Progenitor cell of endocrine pancreas (in vitro differentiated cells): Measurements from ENCODE around the gene PRDM7. TPM values are rescaled to one million over a fixed set of nuclear protein-coding genes. Genes with fewer than 3 reads are reported as not detected.
"Not testable (repeated sequence)": the region's sequence is repeated elsewhere in the genome, so short reads cannot be mapped to it uniquely, and the experiment has no call there.

Source experiments
- DNase-seq: peaks from one replicate; pipeline ENCODE4 v3.0.0; 2021; ENCODE audit warnings: low spot score; ENCODE audit not compliant: unreplicated experiment
- H3K27ac Mint-ChIP-seq: 2 replicates; pipeline ENCODE4 v1.8.0; 2021; ENCODE audit warnings: mild to moderate bottlenecking, moderate library complexity, mixed read lengths
- H3K27me3 Mint-ChIP-seq: 2 replicates; pipeline ENCODE4 v1.8.0; 2021; ENCODE audit warnings: mixed read lengths
- H3K36me3 Mint-ChIP-seq: 2 replicates; pipeline ENCODE4 v1.8.0; 2022; ENCODE audit warnings: mixed read lengths; ENCODE audit not compliant: insufficient read depth
- H3K4me1 Mint-ChIP-seq: 2 replicates; pipeline ENCODE4 v1.8.0; 2021; ENCODE audit warnings: low read depth, mixed read lengths
- H3K4me3 Mint-ChIP-seq: 2 replicates; pipeline ENCODE4 v1.8.0; 2021; ENCODE audit warnings: low read depth, mild to moderate bottlenecking, moderate library complexity, mixed read lengths
- H3K9me3 Mint-ChIP-seq: 2 replicates; pipeline ENCODE4 v1.8.0; 2021; ENCODE audit warnings: low read depth, mixed read lengths
- CTCF ChIP-seq: fragments of 200-600 bp; sonication (generic); IDR thresholded peaks from one replicate; pipeline ENCODE4 v1.5.0; 2021; ENCODE audit warnings: antibody characterized with exemption, mild to moderate bottlenecking; ENCODE audit not compliant: unreplicated experiment
- long read RNA-seq: library from polyadenylated mRNA; unstranded; transcript quantifications from one replicate; pipeline ENCODE4 v2.0.0, GENCODE V29; 2020
- total RNA-seq: library from RNA; stranded (reverse); gene quantifications from 2 replicates; pipeline ENCODE4 v1.2.1, GENCODE V29; 2021

PRDM7 gene
- not detected in 2 replicates for total RNA-seq
- long read RNA-seq: 0 reads

- Mint-ChIP-seq H3K9me3 (no peaks in the 10 kb centered on the region), H3K27ac (peak within 1 kb of the TSS; percentile 39), H3K27me3 (peaks cover 66% of the 10 kb centered on the region), H3K4me1 (peaks cover 8% of the 10 kb centered on the region), H3K36me3 (no peaks in the 10 kb centered on the region), H3K4me3 (peak within 1 kb of the TSS; percentile 73)
- no peak for TF ChIP-seq CTCF
- peak; percentile 95 for DNase-seq
Observed at GRCh38 chr16:90077240-90077756, at the start of gene PRDM7. PRDM7 (minus strand) TSS chr16:90077331; CDS start chr16:90075910, 1,421 bp downstream.

GRCh38 chr16:90121846-90122245, 44.7 kb upstream of the PRDM7 start:
- H3K36me3 Mint-ChIP-seq, H3K4me3 Mint-ChIP-seq, H3K27me3 Mint-ChIP-seq, H3K9me3 Mint-ChIP-seq, H3K27ac Mint-ChIP-seq, DNase-seq, H3K4me1 Mint-ChIP-seq: not testable (repeated sequence)

GRCh38 chr16:90107617-90108016, 30.5 kb upstream of the PRDM7 start:
- not testable (repeated sequence) for H3K9me3 Mint-ChIP-seq, H3K27me3 Mint-ChIP-seq, H3K27ac Mint-ChIP-seq, H3K4me1 Mint-ChIP-seq, H3K36me3 Mint-ChIP-seq, H3K4me3 Mint-ChIP-seq, DNase-seq

GRCh38 chr16:90107060-90107459, 29.9 kb upstream of the PRDM7 start:
- Mint-ChIP-seq H3K4me3 (peak overlapping the region; percentile 81), H3K27ac (peak overlapping the region; percentile 83)
- not testable (repeated sequence) for H3K36me3 Mint-ChIP-seq, H3K4me1 Mint-ChIP-seq, DNase-seq, H3K9me3 Mint-ChIP-seq, H3K27me3 Mint-ChIP-seq

DNA sequence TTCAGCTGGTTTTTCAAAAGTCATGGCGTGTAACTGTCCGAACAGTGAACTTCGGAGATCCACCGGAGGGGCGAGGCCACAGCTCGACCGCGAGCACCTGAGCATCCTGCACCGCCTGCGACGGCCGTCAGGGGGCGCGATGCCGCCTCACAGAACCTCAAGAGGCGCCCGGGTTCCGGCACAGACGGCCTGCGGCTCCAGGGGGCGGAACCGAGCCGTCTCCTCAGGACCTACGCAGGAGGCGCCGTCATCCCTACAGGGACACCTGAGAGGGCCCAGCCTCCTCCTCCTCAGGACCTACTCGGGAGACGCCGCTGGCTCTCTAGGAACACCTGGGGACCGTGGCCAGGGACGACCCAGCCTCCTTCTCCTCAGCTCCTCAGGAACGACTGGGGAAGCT, 29.1 kb upstream of the PRDM7 start:
- Mint-ChIP-seq H3K4me3 (peak overlapping the region; percentile 81), H3K27ac (peak overlapping the region; percentile 83)
- peak; percentile 77 for TF ChIP-seq CTCF
- peak; percentile 86 for DNase-seq
- H3K27me3 Mint-ChIP-seq, H3K36me3 Mint-ChIP-seq, H3K4me1 Mint-ChIP-seq, H3K9me3 Mint-ChIP-seq: not testable (repeated sequence)

- not testable (repeated sequence) for DNase-seq, H3K4me3 Mint-ChIP-seq, H3K27me3 Mint-ChIP-seq, H3K4me1 Mint-ChIP-seq, H3K27ac Mint-ChIP-seq, H3K36me3 Mint-ChIP-seq, H3K9me3 Mint-ChIP-seq
Observed at GRCh38 chr16:90104725-90105124, 27.6 kb upstream of the PRDM7 start.

GRCh38 chr16:90102086-90102884, 25.2 kb upstream of the PRDM7 start:
- peaks cover 13% of the 10 kb centered on the region for H3K27me3 Mint-ChIP-seq
- not testable (repeated sequence) for DNase-seq, H3K4me1 Mint-ChIP-seq, H3K9me3 Mint-ChIP-seq, H3K27ac Mint-ChIP-seq, H3K4me3 Mint-ChIP-seq, H3K36me3 Mint-ChIP-seq

- not testable (repeated sequence) for H3K4me3 Mint-ChIP-seq, DNase-seq, H3K27ac Mint-ChIP-seq
Observed at GRCh38 chr16:90101332-90101731, 24.2 kb upstream of the PRDM7 start.

GRCh38 chr16:90100790-90101189, 23.7 kb upstream of the PRDM7 start:
- H3K36me3 Mint-ChIP-seq, DNase-seq, H3K4me3 Mint-ChIP-seq, H3K9me3 Mint-ChIP-seq, H3K27ac Mint-ChIP-seq, H3K4me1 Mint-ChIP-seq: not testable (repeated sequence)
- peaks cover 18% of the 10 kb centered on the region for H3K27me3 Mint-ChIP-seq

More at GRCh38 chr16:90101332-90101731, 24.2 kb upstream of the PRDM7 start:
- peaks cover 18% of the 10 kb centered on the region for H3K27me3 Mint-ChIP-seq
- H3K36me3 Mint-ChIP-seq, H3K9me3 Mint-ChIP-seq, H3K4me1 Mint-ChIP-seq: not testable (repeated sequence)

DNA sequence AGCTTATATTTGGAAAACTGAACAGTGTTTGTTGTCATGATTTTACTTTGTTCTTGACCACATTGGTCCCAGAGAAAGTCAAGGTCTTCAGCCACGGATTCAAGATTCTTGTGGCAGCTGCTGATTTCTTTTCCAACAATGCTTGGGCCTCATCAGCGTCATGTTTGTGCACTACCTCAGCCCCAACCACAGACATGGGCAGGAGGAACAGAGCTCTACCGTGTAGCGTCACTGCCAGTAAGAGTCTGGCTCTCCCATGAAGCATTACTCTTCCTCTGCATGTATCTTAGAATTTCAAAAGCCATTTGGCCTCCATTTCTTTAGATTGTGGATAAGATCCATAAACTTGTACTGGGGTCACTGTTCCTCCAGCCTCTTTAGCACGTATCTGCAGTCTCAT, 23.1 kb upstream of the PRDM7 start:
- not testable (repeated sequence) for H3K4me1 Mint-ChIP-seq, H3K4me3 Mint-ChIP-seq, H3K36me3 Mint-ChIP-seq, H3K9me3 Mint-ChIP-seq, H3K27ac Mint-ChIP-seq, DNase-seq
- peaks cover 15% of the 10 kb centered on the region for H3K27me3 Mint-ChIP-seq

- H3K4me3 Mint-ChIP-seq: not testable (repeated sequence)
Observed at GRCh38 chr16:90098936-90099335, 21.8 kb upstream of the PRDM7 start.

More at GRCh38 chr16:90098936-90099335, 21.8 kb upstream of the PRDM7 start:
- H3K4me1 Mint-ChIP-seq, DNase-seq, H3K9me3 Mint-ChIP-seq, H3K27ac Mint-ChIP-seq, H3K36me3 Mint-ChIP-seq: not testable (repeated sequence)
- peaks cover 11% of the 10 kb centered on the region for H3K27me3 Mint-ChIP-seq
